ENCODE data around the gene CARNS1.
A peak's percentile ranks its signal among the peaks of the same experiment; 100 is the strongest.

Gene CARNS1

DNA sequence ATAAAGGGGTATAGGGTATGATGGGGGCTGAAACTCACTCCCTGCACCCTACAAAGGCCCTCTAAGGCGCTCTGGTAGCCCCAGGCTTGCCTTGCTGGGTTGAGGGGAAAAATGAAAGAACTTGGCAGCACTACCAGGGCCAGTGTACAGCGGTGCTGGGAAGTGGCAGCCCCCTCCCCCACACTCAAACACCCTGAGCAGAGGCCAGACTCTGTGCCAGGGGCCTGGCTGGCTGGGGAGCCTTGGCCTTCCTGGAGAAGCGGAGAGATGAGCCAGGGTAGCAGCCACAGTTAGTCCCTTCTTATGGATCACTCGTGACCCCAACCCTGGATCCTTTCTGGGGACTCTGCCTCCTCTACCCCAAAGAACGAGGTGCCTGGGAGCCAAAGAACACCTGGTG, 50.9 kb downstream of the CARNS1 start:
- TF ChIP-seq, protein P1, sequence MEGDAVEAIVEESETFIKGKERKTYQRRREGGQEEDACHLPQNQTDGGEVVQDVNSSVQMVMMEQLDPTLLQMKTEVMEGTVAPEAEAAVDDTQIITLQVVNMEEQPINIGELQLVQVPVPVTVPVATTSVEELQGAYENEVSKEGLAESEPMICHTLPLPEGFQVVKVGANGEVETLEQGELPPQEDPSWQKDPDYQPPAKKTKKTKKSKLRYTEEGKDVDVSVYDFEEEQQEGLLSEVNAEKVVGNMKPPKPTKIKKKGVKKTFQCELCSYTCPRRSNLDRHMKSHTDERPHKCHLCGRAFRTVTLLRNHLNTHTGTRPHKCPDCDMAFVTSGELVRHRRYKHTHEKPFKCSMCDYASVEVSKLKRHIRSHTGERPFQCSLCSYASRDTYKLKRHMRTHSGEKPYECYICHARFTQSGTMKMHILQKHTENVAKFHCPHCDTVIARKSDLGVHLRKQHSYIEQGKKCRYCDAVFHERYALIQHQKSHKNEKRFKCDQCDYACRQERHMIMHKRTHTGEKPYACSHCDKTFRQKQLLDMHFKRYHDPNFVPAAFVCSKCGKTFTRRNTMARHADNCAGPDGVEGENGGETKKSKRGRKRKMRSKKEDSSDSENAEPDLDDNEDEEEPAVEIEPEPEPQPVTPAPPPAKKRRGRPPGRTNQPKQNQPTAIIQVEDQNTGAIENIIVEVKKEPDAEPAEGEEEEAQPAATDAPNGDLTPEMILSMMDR (IDR thresholded peaks at IDR 0.05; ENCODE audit: extremely low read depth, missing control alignments) = no peak
- no peak for DNase-seq (ENCODE audit: low spot score)

DNA sequence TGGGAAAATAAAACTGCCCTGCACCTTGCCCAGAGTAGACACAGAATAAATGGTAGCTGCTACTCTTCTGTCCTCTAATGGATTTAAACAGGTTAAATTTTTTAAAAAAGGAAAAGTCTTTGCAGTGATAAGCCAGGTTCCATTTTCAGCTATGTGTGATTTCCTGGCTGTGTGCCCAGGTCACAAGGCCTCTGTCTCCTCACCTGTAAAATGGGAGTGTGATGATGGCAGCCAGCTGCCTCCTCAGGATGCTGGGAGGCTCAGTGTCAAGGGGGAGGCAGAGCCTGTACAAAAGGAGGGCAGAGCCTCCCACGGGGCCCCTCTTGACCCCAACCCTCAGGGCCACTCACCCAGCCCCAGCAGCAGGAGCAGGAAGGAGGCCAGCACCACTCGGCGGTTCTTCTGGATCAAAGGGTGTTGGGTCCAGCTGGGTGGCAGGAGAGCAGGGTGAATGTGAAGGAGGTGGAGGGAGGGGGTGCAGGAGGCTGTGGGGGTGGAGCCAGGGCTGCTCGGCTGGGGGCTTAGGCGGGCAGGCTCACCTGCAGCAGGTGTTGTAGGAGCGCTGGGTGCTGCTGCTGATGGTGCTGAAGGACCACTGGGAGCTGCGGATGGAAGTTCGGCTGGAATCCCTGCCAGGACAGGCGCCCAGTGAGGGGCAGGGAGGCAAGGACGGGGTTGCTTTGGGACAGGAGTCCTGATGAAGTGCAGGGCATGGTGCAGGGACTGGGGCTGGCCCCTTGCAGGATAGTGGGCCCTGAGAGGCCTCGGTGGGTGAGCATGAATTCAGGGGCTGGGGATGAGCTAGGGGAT, 51.7 kb downstream of the CARNS1 start:
- TF ChIP-seq, protein P1 (IDR thresholded peaks at IDR 0.05; ENCODE audit: extremely low read depth, missing control alignments) = no peak
- DNase-seq (ENCODE audit: low spot score) = no peak

DNA sequence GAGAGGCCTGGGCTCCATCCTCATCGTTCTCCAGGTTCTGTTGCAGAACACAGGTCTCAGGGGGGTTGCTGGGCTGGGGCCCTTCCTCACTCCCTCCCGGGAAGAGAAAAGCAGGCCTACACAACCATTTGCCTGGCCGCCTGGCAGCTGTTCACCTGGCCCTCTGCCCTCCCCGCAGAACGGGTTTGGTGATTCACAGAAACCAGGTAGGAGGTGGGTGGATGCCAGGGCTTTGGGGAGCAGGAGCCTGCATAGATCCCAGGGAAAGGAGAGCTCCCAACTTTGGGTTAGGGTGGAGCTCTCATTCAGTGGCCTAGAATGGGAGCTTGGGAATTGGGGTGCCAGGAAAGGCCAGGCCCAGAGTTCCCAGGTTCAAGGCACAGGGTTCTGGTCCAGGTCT, 52.6 kb downstream of the CARNS1 start:
- TF ChIP-seq, protein P1 (IDR thresholded peaks at IDR 0.05; ENCODE audit: extremely low read depth, missing control alignments) = no peak
- no peak for DNase-seq (ENCODE audit: low spot score)

DNA sequence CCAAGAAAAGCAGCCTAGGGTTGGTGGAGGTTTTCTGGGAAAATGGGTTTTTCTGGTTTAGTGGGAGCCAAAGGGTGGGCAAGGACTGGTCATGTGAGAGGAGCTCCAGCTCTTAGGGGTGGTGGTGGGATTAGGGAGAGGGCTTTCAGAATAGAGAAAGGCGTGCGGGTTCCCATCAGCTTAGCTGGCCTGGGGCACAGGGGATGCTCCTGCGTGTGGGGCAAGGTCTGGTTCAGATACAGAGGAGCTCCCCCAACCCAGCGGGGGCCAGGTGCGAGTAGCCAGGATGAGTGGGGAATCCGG, 52.9 kb downstream of the CARNS1 start:
- no peak for DNase-seq (ENCODE audit: low spot score)
- TF ChIP-seq, protein P1 (IDR thresholded peaks at IDR 0.05; ENCODE audit: extremely low read depth, missing control alignments) = no peak

DNA sequence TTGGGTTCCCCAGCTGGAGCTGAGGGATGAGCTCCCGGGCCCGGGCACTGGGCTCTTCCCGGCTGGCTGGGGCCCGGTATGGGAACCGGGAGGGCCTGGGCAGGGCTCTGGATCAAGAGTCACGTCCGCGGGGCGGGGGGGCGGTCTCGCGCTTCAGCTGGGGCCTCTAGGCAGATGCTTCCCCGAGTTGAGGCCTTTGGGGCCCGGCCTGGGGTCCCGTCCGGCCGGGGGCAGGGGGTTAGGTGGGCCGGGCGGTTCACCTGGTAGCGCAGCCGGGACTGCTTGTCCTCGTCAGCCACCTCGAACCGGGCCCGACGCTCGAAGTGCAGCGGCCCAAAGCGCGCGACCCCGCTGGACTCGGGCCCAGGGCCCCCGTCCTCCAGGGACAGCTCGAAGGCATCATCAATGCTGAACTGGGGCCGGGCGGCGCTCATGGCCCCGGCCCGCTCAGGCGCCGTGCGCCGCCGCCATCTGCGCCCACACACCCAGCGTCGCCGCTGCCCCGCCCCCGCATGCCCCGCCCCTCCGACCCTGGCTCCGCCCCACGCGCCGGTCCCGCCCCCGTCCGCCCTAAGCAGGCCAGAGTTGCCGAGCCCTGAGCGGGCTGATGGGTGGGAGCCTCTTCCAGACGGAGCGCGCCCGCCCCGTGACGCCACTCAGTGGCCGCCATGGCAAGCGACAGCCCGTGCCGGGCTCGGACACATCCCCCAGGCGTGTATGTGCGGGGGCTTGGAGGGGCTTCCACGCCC, 53.5 kb downstream of the CARNS1 start, which contains the start of gene TMEM134:
TSS of gene TMEM134 (minus strand) at position 493 of the 749 bp plus-strand sequence. CDS start at position 434, 59 bp downstream.
- DNase-seq (ENCODE audit: low spot score) = peak; percentile 98
- TF ChIP-seq, protein P1 (IDR thresholded peaks at IDR 0.05; ENCODE audit: extremely low read depth, missing control alignments) = peak; percentile 72

DNA sequence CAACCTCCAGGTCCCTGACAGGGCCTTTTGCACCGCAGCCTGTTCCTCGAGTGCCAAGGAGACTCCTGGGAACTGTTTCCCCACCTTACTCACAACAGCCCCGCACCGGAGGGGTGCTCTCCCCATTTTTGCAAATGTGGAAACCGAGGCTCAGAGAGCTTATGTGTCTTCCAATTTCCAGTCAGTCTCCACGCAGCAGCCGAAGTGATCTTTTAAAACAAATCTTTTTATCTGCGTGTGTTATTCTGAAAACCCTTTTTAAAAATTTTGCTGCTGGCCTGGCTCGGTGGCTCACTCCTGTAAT, 54.0 kb downstream of the CARNS1 start:
- no peak for DNase-seq (ENCODE audit: low spot score)
- TF ChIP-seq, protein P1 (IDR thresholded peaks at IDR 0.05; ENCODE audit: extremely low read depth, missing control alignments) = no peak

DNA sequence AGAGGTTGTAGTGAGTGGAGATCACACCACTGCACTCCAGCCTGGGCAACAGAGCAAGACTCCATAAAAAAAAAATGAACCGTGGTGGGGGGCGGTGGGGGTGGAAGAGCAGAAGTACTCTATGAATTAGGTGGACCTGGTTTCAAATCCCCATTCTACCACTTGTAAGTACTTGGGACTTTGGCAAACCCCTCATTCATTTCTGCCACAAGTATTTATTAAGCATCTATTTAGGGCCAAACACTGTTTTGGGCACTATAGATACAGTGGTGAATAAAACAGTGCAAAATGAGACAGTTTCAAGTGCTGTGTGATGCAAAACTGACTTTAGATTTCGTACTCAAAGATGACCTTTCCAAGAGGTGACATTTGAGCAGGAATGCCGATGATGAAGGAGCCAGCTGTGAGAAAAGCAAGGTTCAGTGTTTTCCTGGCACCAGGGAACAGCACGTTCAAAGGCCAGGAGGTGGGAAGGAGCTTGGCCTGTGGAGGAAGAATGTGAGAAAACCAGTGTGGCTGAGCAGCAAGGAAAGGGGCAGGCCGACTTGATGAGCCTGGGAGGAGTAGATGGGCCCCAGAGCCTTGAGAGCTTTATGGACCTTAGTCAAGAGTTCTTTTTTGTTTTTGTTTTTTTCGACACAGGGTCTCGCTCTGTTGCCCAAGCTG, 55.0 kb downstream of the CARNS1 start:
- no peak for DNase-seq (ENCODE audit: low spot score)
- TF ChIP-seq, protein P1 (IDR thresholded peaks at IDR 0.05; ENCODE audit: extremely low read depth, missing control alignments) = no peak

Data from GM20000 (cell line).